22Rv1 (cell line): ENCODE data around the gene SNX9.

Experiments used
- ZFX ChIP-seq: fragments of 450-650 bp; IDR thresholded peaks from 2 replicates; pipeline ENCODE4 v1.6.1; 2017; ENCODE audit warnings: antibody characterized with exemption, borderline replicate concordance
- TF ChIP-seq, protein P1 (sequence below): fragments of 450-650 bp; IDR thresholded peaks from 2 replicates; pipeline ENCODE4 v1.5.1; 2017; ENCODE audit warnings: mild to moderate bottlenecking

DNA sequence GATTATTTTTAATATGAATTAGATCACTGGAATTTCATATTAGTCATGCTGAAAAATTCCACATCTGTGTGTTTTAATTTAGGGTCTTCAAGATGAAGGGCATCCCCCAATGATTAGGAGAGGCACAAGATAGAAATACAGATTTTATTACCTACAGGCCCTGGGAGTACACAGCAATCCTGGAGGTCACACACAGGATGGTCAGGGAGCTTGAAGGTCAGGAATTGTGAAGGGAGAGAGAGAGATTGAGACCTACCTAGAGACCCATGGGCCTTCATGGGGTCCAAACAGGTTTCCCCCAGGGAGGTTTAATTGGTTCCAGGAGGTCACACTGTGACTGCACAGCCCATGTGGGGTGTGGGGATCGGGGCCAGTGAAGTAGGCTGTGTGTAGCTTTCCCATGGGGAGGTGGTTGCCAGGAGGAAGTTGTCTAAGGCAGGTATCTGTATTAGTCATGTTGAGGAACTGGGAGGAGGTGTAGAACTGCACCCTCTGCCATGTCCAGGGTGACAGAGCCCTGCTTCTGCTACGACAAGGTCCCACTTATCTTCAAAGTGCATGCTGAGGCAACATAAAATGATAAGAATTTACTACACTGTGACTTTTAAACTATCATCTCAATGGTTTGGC lies 18.3 kb downstream of the SNX9 start:
- TF ChIP-seq, protein P1, sequence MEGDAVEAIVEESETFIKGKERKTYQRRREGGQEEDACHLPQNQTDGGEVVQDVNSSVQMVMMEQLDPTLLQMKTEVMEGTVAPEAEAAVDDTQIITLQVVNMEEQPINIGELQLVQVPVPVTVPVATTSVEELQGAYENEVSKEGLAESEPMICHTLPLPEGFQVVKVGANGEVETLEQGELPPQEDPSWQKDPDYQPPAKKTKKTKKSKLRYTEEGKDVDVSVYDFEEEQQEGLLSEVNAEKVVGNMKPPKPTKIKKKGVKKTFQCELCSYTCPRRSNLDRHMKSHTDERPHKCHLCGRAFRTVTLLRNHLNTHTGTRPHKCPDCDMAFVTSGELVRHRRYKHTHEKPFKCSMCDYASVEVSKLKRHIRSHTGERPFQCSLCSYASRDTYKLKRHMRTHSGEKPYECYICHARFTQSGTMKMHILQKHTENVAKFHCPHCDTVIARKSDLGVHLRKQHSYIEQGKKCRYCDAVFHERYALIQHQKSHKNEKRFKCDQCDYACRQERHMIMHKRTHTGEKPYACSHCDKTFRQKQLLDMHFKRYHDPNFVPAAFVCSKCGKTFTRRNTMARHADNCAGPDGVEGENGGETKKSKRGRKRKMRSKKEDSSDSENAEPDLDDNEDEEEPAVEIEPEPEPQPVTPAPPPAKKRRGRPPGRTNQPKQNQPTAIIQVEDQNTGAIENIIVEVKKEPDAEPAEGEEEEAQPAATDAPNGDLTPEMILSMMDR, result no peak
- TF ChIP-seq ZFX, result no peak
